HG03439 (cell line): ENCODE data around the gene CANT1.
"Not testable (repeated sequence)": the region's sequence is repeated elsewhere in the genome, so short reads cannot be mapped to it uniquely, and the experiment has no call there.

Experiments used
- ATAC-seq: cut with Tn5 transposase; IDR thresholded peaks from one replicate; pipeline ENCODE4 v1.9.1; 2021; ENCODE audit warnings: mild to moderate bottlenecking, moderate library complexity; ENCODE audit not compliant: unreplicated experiment

CANT1 gene

DNA sequence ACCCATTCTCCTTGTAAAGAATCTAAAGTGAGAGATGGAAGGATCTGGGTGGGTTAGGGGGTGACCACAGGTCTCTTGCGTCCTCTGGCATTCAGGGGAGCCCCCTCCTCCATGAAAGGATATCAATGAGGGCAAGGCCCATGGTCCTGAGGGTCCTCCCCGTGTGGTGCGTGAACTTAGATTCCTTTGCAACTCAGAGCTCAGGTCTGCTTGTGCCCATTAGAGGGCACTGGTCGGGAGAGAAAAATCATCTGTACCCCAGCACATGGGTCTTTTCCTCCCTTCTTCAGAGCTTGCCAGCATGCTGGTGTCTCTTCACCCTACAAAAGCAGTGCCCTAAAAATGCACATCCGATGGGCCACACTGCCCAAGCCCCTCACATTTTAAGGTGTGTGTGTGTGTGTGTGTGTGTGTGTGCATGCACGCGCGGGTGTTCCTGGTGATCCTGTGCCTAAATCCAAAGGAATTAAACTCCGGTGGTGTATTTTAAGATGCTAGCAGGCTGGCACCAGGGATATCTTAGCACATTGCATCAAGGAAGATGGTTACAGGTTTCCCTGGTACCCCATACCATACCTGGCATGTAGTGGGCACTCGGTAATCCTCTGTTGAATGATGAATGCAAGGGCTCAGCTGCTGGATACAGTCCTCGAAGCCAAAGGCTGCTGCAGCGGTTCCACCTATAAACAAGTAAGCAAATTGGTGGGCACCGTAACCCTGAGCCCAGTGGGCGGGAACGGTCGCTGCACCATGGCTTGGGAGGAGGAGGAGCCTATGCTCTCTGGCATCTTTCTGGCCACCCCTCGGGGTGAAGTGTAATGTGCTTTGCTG, 19.1 kb upstream of the CANT1 start:
- ATAC-seq: no peak

DNA sequence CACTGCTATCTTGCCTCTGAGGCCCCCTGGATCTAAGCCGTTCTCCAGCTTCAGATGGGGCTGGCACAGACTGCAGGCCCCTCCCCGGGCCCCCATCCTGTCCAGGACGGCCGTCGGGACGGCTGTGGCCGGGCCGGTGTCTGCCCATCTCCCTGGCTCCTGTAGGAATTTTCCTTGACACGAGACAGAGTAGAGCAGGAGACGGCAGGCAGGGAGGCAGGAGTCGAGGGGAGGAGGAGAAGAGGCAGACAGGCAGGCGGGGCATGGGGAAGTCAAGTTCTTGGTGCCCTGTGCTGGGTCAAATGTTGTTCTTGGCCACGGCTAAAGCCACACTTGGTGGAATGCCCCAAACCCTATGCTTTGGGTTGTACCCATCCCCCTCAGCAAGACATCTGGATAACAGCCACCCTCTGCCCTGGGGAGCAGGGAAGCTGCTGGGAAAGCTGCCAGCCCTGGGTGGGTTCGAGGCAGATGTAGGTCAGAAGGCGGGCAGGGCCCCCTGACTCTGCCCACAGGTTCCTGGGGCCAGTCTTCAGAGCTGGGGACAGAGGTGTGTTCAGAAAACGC, 18.4 kb upstream of the CANT1 start:
- no peak for ATAC-seq

DNA sequence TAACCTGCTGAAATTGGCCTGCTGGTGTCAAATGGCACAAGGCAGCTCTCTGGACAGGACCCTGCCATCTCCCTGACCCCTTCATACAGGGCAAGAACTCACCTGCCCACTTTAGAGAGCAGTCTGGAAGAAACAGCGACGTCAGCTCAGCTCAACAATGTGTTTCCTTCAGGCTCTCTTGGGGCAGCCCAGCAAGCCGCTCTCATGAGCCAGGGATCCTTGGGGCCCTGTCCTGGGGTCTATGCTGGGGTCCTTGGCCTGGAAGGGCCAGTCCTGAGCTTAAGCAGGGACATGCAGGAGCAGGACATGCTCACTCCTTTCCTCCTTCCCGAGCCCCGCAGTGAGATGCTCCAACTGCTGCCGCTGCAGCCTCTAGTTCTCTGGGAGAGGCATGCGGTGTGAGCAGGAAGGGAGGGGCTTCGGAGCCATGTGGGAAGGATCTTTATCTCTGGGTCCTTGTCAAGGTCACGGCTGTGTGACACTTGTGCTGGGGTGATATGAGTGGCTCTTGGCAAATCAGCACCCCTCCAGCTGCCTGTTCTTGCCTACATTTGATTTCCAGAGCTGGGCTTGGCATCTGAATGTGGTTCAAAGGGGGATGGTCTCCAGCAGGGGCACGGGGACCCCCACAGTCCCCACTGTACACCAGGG, 17.8 kb upstream of the CANT1 start:
- ATAC-seq: no peak

DNA sequence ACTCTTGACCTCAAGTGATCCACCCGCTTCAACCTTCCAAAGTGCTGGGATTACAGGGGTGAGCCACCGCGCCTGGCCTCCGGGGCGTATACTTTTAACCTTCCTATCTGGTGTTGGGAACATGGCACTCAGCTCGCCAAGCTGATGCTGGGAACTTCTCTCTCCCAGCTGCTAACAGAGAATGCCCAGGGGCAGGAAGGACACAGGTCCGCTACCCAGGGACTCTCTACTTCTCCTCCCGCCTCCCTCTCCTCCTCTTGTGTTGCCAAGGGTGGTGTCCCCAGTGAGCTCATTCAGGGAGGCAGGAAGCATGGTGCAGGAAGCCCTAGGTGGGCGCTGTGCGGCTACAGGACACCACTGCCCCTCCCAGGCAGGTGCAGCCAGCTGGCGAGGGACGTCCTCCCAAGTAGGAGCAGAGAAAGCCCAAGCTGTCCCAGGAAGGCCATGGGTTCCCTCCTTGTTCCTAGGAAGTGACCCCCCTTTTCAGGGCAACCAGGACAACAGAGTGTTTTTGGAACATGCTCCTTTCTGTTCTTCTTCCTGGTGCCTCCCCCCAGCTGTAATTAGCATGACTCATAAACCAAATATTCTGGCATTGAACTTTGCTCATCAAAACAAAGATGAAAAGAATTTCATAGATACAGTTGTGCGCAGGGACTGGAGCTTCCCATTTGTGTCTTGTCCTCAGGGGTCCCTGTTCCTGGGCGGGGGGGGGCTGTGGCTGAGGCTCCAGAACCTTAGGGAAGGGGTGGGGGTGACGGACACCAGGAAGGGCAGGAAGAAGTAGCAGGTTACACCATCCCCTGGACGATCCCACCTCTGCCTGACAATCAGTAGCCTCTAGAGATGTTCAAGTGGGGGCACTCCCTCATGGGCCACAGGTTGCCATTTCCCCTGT, 17.1 kb upstream of the CANT1 start:
- no peak for ATAC-seq

DNA sequence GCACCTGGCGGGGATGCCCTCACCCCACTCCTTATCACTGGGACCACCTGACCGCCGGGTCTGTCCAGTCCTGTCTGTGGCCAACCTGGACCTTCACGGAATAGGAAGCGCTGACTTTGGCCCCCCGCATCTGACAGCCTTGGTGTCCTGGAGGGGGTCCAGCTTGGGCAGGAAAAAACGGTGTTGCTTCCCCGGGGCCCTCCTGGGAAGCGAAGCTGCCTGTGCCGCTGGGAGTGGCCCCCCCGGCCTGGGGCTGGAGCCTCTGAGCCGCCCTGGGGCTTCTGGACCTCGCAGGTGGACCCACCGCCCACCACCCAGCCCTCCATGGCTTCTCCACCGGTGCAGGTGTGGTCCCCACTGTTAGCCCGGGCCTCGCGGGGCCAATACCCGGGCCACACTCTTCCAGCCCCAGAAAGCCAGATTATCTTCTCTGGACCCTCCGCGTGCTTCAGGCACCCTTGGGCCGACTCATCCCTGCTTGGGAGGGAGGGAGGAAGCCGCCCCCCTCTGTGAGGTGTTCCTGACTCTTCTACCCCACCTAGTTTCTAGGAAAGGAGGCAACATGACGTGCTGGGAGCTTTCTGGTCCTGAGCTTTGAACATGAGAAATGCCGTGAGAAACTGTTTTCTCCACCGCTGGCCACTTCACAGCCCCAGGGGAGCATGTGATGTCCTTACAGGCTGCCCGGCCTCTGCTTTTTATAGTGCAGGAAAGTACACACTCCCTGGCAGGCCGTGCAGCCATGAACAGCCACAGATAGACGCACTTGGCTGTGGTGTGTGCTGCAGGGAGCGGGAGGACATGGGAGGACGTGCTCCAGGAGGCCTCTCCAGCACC, 15.6 kb upstream of the CANT1 start:
- no peak for ATAC-seq

DNA sequence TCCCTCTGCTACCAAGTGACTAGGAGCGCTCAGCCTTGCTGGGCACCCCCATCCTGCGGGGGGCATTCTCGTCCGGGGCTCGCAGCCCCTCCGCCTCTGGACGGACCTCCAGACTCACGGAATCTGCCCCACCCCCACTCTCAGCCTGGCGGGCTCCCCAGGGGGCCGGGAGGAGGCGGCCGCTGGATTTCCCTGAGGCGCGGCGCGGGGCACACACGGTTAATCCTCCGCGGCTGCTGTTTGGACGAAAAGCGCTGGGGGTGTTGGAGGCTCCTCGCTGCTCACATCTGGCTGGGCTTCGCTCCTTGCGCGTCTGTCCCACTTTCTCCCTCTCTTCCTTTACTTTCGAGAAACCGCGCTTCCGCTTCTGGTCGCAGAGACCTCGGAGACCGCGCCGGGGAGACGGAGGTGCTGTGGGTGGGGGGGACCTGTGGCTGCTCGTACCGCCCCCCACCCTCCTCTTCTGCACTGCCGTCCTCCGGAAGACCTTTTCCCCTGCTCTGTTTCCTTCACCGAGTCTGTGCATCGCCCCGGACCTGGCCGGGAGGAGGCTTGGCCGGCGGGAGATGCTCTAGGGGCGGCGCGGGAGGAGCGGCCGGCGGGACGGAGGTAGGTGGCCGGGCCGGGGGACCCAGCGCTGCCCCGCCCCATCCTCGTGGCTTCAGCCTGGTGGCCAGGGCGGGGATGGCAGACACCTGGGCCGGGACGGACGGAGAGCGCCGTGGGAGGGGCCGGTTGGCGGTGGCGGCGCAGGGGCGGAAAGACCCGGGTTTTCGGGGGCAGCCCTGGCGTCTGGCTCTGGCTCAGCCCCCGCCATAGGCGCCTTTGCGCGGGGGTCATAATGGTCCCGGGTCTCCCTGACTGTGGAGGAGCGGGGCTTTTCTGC, 14.6 kb upstream of the CANT1 start, which contains the start of gene C1QTNF1:
C1QTNF1 (plus strand) TSS at position 284 of the 886 bp plus-strand sequence. CDS start 19,800 bp downstream, outside the sequence.
- no peak for ATAC-seq

DNA sequence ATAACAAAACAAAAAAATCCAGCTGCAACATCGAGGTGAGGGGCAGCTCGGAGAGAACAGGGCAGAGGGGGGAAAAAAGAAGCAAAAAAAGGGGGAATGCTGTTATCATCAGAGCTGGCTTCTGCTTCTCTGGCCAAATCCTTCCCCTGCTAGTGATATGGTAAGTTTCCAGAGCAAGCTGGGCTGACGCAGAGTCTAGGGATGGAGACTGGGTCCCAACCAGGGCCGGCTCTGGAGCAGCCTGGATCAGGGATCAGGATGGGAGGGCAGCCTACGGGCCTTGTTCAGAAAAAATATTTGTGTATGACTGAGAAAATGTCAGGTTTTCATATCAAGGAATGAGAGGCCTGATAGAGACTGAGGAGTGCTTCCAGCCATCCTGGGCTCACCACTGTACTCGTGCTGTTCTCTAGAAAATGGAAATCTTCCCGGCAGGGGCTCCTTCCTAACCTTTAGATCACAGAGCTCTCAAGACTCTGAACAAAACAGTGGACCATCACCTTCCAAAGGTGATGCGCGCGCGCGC, 13.7 kb upstream of the CANT1 start:
- ATAC-seq: no peak

DNA sequence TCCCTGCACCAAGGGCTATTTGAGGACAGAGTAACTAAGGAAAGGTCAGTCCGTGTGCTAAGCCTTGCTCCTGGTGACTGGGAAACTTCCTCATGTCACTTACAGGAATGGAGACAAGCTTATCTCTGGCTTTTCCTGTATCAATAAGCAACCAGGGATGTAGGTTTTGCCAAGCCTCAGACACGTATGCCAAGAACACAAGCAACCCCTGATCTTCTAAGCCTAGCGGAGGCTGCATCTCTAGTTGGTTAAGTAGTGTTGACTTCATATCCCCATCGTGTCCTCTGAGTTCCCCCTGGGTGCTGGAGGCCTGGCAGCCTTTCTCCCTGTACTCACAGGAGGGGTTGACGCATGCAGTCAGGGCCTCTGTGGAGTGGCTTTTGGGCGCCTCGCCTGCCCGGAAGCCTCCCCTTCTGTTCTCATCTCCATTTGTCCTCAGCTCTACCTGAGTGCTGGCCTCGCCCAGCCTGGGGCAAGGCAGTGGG, 13.0 kb upstream of the CANT1 start:
- ATAC-seq: no peak

DNA sequence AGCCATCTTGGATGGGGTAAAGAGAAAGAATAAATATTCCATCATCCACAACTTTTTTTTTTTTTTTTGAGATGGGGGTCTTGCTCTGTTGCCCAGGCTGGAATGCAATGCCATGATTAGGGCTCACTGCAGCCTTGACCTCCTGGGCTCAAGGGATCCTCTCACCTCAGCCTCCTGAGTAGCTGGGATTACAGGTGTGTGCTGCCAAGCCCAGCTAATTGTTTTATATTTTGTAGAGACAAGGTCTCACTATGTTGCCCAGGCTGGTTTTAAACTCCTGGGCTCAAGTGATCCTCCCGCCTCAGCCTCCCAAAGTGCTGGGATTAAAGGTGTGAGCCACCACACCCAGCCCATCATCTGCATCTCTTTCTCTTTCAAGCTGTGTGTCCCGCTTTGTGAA, 12.4 kb upstream of the CANT1 start:
- ATAC-seq: not testable (repeated sequence)

DNA sequence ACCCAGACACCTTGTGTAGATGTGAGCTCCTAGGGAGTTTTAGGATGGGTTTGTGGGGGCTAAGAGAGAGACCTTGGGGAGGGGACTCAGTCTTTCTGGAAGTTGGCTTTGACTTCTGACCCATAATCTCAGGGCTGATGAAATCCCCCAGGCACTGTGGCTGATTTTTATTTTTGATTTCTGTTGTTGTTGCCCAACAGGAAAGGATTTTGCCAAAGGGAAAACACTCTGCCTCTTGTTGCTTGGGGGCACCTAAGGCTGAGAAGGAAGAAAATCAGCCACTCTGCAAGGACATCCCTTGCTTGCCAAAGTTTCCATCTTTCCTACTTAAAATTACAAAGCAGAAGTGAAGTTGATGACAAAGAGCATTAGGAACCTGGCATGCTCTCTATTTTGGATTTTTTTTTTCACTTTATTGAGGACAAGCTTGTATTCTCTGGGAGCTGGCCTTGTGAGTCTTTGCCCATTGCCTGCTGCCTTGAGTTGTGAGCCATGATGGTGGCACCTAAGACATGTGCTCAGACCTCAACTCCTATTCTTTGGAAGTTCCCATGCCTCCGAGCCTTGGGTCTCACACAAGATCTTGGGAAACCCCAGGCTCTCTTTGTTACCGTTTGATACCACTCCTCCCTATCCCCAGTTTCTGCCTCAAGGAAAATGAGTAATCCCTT, 11.2 kb upstream of the CANT1 start:
- no peak for ATAC-seq

DNA sequence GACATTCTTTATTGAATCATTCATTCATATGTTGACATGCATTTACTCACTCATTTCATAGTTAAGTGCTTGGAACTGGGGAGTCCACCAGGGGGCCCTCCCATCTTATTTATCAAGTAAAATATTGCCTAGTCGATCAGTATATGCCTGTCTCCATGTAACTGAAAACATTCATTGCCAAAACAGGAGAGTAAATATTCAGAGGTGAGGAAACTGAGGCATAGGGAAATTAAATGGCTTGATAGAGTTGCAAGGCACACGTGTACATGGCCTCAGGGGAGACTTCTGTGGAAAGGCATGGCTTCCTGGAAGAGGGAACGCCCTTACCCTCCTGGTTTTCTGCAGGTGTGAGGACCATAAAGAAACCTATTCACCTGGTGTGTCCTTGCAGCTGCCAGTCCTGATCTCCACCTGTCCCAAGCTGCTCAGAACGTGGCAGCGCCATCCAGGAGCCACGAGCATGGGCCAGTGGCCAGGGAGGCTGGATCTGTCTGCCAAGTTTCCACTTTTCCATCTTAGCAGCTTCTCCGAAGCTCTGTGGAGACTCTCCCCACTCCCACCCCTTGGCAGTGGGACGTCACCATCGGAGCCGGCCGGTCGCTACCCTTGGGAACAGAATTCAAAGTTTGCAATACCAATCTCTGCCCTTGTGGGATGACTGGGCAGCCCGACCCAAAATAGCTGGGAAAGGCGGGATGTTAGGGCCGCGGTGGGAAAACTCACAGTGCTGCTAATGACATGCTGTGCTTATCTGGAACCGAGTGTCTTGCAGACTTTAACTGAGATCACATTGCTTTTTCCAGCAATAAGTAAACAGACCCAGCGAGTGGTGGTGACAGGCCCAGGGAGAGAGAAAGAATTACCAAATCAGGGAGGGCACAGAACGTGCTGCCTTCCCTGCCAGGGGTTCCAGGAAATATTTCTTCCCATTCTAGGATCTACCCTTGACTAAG, 10.3 kb upstream of the CANT1 start:
- ATAC-seq: no peak

DNA sequence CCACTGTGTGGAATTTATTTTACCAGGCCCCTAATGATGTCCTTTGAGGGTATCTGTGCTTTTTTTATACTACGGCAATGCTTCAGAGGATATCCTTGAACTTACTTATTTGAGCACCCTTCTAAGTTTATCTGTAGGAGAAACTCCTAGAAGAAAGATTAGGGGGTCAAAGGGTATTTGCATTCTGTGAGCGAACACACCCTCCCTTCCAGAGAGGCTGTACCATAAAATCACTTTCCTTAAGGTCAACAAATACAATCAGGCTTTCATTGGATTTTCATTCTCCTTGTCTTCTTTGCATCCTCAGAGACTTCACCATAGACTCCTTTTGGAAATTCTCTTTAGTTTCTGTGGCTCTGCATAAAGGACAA, 9.7 kb upstream of the CANT1 start:
- no peak for ATAC-seq

DNA sequence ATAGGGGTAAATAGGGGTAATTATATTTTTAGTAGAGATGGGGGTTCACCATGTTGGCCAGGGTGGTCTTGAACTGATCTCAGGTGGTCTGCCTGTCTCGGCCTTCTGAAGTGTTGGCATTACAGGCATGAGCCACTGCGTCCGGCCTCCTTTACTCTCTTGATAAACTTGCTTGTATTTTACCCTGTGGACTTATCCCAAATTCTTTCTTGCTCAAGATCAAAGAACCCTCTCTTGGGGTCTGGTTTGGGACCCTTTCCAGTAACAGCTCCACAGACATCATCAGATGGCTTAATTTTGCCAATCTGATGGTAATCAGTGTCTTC, 8.8 kb upstream of the CANT1 start:
- no peak for ATAC-seq

DNA sequence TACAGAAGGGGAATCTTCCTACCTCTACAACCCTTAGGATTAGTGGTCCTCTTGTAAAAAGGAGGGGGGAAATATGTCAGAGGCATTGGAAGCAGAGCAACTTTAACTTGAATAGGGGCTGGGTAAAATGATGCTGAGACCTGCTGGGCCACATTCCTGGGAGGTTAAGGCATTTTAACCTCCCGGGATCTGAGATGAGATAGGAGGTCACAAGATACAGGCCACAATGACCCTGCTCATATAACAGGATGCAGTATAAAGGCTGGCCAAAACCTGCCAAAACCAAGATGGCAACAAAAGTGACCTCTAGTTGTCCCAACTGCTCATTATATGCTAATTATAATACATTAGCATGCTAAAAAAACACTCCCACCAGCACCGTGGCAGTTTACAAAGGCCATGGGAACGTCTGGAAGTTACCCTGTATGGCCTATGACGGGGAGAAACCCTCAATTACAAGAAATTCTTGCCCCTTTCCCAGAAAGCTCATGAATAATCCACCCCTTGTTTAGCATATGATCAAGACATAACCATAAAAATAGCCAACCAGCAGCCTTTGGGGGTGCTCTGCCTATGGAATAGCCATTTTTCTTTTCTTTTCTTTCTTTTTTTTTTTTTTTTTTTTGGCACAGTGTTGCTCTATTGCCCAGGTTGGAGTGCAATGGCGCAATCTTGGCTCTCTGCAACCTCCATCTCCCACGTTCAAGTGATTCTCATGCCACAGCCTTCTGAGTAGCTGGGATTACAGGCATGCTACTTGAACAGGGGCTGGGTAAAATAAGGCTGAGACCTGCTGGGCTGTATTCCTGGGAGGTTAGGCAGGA, 8.2 kb upstream of the CANT1 start:
- no peak for ATAC-seq

DNA sequence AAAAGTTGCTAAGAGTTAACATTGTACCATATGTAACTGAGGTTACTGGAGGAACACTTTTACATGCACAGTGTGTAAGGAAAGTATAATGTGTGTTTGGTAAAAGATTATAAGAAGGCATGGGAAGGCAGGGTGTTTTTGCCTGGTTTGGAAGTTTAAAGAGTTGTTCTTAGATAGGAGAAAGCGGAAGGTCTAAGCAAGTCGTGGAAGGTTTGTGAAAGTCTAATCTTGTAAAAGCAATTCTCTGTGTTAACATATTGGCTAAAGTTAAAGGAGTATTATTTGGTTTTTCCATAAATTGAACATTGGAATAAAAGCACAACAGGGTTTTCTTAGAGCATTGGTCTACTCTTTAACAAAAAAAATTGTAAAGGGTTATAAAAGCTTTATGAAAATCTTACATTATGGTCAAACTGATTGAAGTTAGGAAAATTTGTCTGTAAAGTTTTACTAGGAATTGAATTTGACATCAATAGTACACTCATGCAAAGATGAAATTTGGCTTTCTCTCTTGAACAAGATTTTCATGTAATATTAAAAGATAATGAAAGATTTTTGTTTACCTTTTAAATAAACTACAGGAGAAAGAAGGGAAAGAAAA, 4.7 kb upstream of the CANT1 start:
- ATAC-seq: no peak

DNA sequence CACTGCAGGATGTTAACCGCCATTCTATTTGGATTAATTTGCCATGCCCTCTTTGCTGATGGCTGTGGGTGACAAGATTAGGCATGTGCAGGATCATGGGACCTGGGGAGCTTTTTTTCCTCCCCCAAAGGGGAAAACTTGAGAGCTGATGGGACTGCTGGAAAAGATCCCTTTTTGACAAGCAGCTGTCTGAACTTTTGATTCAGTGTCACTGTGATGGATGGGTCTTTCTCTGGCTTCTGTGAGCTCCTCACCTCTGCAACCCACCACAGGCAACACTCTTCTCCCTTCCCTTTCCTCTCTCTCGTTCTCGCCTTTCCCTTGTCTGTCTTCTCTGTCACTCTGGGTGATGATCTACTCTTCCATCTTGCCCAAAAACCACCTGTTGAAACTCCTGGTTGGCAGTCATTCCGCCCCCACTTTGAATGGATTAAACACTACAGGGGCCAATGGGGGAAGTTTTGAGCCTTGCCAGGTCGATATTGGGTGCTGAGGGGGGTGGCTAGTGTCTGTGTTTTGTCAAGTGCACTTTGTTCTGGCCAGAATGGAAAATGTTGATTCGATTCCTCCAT, 3.1 kb upstream of the CANT1 start:
- ATAC-seq: no peak
